HG03442 (cell line): ENCODE measurements around the gene TNNI3K.

Experiments used
- ATAC-seq: cut with Tn5 transposase; IDR thresholded peaks from one replicate; pipeline ENCODE4 v1.9.1; 2021; ENCODE audit warnings: mild to moderate bottlenecking, moderate library complexity; ENCODE audit not compliant: unreplicated experiment

TNNI3K gene

DNA sequence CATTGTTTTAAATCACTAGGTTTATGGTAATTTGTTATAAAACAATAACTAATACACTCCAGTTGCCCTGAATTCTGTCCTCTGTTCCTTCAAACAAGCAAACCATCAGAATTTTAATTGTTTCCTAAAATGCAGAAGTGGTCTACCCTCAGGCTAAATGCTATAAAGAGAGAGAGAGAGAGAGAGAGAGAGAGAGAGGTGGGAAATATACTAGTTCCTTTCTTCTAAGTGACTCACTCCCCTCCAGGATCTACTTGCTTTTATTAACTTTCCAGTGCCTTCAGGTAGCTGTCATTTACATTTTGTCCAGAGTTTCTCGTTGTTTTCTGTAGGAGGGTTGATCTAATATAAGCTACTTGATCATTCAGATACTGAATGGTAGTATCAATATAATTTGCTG is 250.8 kb downstream of the TNNI3K start:
- ATAC-seq = no peak

DNA sequence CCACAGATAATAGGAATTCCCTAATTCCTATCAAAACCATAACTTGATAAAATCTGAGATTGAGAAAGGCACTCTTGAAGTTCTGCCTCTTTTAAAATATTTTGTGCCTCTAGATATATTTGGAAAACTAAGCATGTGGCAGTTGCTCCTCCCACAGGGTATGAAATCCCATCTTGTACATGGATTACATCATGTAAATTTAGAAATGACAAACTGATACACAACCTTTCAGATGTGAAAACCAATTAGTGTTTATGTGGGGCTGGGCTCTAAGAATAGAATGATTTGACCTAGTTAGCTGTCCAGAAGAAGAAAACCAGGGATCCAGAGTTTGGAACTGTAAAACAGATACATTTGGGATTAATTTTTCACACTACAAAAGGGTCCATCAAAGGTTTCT is 261.5 kb downstream of the TNNI3K start:
- ATAC-seq = no peak

DNA sequence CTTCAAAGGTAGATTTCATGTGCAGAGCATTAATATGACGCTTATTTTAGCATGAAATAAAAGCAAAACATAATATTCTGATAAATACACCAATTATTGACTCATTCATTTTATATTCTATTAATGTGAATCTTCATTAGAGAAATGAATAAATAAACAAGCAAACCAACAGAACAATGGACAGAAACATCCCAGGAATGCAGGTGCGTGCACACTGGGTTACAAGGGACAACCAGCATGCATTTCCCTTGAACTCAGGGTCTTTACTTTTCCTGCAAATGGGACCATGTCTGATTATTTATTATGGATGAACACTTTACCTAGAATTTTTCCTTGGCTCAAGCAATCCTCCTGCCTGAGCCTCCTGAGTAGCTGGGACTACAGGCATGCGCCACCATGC is 263.7 kb downstream of the TNNI3K start:
- ATAC-seq = no peak

DNA sequence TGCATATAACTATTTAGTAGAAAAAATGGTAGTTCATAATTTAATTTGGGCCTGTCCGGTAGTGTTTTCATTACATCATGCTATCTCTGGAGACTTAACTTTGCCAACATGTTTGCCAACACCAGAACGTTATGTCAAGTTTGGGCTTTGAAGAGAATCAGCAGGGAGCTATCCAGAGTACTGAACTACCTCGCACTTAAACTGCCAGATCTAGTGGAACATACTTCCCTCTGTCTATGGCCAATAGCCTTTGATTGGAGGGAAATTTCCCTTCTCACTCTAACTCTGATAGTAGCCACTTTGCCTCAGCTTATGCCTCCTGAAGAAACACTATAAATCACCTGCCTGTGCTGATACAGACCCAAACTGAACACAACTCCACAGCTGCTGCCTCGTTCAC is 267.2 kb downstream of the TNNI3K start:
- ATAC-seq = no peak

DNA sequence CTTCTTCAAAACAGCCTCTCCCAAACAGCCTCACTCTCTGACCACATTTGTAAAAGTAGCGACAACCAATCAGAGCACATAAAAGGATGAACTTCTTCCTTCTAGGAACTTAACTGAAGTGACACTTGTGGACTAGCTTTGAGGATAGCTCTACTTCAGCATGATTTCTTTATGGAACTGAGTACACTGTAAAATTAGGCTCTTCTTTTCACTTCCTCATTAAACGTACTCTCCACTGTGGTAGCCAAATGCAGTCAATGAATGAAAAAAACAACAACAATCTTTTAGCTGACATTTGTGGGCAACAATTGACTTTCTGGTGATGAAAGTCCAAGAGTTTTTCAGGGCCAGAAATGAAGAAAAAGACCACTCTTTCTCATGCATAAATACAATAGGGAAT is 267.7 kb downstream of the TNNI3K start:
- no peak for ATAC-seq

DNA sequence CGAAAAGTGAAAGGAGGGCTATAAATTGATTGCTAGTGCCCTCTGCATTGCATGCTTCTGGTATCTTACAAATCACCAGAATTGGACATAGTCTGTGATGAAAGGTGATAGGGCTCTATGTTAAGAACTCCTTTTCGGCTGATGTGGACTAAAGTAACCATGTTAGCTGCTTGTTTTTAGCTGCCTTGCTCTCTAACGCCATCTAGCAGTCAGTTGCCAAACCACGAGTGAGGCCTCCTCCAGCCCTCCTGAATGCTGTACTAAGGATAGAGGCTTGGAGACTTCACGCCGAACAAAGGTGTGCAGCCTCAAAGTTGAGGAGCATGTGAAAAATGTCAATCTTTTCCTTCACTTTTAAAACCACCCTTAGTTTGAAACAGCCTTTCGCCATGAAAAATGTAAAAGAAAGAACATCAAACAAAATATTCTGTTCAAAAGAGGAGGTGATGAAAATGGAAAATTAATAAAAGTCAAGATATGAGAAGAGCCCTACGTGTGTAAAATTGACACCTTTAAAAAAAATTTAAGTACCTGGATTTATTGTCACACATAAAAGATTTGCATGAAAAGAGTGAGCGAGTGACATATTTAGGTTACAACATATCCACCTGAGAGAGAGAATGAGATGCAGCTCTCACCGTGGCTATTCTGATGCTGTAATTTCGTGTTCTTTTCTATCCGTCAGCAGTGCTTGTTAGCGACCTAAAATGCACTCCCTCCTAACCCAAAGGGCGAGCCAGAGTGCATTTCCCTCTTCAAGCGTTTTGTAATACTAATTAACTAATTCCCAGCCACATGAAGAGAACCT is 269.1 kb downstream of the TNNI3K start:
- ATAC-seq = peak; percentile 94

DNA sequence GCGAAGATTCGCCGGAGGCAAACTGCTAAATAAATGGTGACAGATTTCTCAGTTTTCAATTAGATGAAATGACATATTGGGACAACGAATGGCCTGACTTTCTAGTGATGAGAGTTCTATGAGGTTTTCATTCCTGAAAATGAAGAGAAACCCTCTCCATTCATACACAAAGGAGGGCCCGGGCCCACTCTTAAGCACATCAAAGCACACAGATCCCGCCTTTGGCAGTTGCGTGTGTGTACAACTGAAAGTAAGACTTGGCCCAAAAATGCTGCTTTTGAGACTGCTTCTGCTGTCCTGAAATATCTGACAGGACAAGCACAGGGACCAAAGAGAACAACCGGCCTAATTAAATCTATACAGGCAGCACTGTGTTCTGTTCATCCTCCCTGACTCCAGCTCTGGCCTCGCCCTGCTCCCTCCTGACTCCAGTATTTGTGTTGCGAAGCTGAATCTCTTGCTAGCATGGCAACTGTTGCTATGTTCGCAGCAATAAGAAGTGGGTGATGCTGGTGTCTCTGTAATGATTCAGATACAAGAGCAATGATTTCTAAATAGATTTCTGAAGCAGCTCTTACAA is 269.8 kb downstream of the TNNI3K start:
- ATAC-seq = no peak

DNA sequence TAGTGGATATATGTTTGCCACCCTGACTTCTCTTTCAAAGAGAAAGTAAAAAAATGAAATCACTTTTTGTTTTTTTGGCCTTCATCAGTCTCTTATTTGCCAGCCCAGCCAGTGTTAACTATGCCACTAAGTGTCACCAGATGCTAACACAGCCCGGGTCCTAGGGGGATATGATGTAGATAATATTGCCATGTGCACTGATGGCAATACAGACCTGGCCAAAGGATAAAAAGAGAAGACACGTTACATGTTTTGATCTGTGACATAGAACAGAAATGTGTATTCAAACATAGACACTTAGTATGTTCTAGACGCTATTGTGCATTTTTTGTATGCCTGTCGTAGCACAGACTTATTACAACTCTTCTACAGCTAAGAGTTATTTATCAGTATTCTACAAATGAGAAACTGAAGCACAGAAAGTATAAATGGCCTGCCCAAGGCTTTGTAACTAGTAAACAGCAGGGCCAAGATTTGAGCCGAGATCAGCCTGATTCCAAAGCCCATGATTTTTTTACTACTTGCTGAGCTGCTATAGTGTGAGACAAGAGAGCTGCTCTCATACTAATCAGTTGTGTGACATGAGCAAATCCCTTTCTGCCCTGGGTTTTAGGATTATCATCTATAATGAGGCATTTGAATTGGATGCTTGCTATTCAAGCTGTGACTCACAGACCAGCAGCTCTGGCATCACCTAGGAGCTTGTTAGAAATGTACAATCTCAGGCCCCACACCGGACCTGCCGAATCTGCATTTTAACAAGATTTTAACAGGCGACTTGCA is 270.9 kb downstream of the TNNI3K start:
- ATAC-seq = no peak

DNA sequence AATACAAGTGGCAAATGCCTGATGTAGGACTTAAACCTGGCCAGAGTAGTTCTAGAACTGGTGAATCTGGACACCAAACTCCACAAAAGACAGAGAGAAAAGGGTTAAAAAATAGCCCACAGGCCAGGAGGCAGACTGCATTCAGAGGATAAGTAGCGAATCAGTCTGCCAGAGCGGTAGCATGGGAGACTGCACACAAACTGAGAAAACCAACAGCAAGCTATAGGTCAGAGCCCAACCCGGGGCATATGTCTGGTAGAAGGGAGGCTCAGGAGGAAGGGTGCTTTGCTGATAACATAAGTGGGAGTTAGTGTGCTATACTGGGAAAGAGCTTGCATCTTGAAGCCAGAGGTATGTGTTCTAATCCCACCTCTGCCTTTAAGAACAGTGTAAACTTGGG is 273.3 kb downstream of the TNNI3K start:
- ATAC-seq = no peak

DNA sequence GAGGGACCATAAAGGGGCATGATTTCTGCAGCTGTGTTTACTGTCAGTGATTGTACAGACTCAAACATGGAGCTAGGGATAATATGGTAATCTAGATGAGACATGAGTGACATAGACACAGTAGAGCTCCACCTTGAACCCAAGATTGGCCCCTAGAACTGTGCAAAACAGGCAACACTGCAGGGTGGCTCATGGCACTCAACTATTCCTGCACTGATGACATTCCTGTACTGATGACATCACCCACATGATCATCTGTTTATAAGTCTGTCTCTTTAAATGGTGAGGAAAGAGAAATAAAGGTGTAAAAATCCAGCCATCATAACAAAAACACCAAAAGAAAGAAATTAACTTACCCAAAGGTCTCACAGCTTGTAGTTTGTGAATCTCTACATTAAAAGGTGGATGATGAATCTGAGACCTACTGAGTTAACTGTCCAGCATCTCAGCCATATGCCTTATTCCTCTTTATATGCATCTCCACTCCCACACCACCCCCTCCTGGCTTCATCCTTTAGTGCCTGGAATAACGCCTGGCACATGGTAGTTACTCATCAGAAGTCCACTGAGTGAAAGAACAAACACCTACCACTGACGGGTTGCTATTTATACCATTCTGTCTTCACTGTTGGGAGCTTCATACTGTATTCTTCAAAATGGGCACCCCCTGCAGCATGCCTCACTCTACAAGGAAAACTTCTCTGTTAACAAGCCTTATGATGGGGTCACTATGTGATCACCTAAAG is 277.2 kb downstream of the TNNI3K start, which contains the start of gene LRRC53:
Gene LRRC53 (minus strand): TSS at position 442 of the 746 bp plus-strand sequence. CDS start 29,262 bp downstream, outside the sequence.
- ATAC-seq = no peak

DNA sequence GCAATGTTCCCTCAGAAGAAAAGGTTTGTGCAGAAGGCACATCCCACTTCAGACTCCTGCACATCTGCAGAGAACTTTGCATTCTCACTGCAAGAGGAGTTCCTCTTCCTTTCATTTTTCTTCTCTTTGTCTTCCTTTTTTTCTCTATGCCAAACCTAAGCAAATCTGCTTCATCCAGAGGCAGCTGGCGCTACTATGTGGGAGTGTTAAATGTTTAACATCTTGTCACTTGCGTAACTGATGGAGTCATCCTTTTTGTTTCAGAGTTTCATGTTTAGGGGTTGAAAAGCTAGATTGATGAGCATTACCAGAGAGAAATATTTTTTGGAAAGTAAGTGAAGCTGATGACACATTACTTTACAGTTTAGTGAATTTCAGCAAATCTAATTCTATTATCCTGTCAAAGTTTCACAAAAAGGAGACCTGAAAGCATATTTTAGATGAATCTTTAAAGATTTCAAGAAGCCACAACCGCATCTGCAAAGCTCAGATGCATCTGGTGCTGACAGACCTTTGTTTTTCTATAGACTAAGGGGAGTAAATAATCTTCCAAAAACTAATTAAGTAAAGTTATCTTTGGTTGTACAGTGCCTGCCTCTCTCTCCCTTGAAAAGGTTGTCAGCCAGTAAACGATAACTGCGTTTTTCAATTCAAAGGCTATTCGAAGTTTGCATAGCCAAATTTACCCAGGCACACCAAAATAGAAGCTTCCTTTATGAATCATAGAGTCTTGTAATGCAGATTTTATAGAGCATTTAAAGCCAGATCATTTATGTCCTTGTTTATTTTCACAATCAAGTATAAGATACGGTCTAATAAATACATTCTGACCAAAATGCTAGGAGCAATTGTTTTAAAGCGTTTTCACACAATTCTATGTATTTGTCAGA is 278.5 kb downstream of the TNNI3K start:
- ATAC-seq = no peak

DNA sequence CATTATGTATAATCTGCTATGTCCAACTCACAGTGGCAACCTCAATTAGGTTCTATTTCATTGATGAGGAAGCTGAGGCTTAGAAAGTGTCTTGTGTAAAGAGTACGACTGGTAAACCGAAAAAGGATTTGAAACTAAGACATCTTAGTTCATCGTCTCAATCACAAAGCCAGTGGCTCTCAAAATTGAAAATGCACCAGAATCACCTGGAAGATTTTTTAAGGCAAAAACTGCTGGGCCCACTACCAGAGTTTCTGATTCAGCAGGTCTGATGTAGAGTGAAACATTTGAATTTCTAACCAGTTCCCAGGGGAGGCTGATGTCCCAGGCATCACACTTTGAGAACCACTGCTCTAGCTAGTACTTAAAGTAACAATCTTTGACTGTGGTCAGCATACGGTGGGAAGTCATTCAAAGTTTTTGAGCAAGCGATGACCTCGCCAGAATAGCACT is 282.4 kb downstream of the TNNI3K start:
- peak; percentile 83 for ATAC-seq

DNA sequence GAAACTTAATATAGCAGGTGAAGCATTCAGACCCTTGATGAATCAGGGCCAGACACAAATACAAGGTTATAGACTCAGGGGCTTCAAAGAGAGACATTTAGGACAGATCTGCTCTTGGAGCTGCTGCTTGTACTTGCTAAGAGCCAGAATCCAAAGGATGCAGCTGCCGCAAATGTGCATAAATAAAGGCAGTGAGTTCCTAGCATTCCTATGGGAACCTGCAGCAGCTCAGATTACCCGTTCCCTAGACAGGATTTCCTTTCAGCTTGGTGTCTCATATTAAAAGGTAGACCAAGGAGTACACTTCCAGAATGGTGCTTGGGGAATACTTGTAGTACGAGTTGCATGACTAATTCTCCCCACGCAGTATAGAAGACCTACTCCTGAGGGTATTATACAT is 287.0 kb downstream of the TNNI3K start:
- ATAC-seq = no peak

DNA sequence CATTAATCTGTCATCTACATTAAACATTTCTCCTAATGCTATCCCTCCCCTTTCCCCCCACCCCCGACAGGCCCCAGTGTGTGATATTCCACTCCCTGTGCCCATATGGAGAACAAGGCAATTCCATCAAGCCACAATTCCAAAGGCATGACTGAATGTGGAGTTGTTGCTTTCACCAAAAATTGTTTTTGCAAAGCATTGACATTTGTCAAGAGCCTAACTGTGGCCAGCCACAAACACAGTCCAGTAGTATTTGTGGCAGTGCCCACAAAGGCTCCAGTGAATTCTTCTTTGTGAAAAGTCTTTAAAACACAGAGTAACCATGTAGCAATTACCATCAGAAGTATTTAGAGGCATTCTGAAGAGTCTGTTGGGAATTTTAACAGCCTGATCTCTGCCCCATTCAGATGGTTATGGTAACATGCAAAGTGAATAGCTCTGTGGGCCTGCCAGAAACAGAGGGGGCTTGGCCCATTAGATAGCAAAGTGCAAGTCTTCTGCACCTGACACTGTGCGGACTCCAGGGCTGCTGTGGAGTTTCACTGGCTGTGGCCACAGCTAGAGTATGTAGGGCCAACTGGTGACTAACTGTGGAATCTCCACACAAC is 288.8 kb downstream of the TNNI3K start:
- no peak for ATAC-seq

DNA sequence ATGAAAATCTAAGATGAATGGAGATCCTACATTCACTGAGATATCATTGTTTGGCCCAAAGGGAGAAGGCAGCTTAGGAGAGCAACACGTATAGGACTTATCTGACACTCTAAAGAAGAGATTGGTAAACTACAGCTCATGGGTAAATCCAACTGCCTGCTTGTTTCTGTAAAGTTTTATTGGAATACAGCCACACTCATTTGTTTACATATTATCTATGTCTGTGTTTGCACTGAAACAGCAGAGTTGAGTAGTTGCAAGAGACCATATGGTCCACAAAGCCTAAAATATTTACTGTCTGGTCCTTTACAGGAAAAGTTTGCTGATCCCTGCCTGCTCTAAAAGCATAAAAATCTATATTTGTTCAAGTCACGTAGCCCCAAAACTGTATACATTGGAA is 291.5 kb downstream of the TNNI3K start:
- ATAC-seq = no peak

DNA sequence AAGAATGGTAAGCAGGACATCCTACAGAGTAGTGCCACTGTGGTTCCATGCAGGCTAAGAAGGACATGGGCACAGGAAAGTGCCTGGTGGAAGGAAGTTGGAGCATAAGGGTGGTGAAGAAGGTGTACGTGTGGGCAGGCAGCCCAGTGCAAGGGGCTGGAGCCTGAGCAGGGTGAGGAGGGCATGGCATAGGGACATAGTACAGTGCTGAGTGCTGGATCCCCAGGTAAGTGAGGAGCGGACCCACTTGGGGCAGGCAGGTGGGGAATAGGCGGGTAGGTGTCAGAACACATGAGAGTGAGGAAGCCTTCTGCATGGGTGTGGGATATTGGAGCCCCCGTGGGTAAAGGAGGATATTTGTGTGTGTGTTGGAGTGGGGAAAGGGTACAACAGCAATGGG is 292.9 kb downstream of the TNNI3K start:
- ATAC-seq = no peak

DNA sequence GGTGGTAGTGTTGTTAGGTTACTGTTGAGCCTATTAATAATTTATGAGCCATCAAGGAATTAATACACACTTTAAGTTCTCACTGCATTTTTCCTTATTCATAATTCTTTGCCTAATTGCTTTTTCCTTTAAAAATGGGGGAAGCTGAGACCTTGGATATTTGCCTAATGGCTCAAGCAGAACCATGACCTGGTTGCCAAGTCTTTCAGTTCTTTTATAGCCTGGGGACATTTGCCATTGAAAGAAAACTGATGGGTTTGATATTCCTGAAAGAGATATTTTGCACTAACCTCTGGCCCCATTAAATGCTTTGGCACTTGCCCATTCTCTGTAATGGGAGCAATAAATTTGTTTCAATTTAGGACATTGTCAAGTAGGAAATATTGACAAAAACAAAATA is 295.7 kb downstream of the TNNI3K start:
- ATAC-seq = no peak

DNA sequence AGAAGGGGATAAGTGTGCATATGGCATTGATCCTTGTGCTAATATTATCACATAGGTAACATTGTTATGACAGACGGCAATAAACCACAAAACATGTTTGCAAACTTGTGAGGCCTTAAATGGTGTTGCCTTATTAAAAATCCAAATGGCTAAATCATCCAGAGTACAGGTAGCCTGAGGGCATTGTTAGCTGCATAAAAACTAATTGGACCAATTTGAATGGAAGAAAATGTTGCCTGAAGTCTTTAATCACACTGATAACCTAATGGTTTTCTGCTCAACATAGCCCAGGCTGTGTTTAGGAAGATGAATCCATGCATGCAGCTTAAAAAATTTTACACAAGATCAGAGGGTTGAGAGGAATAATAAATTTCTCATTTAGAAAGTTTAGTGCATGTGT is 296.6 kb downstream of the TNNI3K start:
- no peak for ATAC-seq

DNA sequence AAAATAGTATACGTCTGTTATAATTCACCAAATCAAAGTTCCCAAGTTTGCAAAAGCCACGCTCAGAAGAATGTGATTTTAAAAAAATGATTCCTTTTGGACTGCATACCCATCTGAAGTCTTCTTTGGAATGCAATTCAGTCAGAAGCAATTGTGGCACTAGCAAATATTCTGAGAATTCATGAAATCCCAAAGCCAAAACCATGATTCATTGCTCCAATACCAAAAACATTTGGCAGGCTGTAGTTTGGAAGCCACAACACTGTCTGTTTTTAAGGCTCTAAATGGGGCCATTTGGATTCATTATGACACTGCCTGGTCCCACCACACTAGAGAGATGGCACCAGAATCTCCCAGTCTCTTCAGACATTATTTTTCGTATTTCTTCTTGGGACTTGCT is 299.1 kb downstream of the TNNI3K start:
- ATAC-seq = no peak

DNA sequence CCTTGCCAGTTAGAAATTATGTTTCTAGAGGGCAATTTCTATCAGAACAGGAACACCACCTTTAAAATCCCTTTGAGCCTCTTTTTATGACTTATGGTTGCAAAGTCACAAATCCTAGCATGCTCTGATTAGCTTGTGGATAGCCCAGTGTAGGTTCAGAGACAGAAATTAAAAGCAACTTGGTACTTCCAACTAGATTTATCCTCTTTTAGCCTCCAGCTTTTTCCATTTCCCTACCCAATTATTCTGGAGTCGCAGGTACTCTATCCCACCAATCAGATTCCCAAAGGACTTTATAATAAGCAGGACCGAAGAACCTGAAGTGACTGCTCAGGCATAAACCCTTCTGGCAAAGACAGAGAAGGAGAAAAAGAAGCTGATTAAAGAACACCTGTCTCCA is 310.6 kb downstream of the TNNI3K start:
- no peak for ATAC-seq
